Measurements from ENCODE around the gene POU2F3.

DNA sequence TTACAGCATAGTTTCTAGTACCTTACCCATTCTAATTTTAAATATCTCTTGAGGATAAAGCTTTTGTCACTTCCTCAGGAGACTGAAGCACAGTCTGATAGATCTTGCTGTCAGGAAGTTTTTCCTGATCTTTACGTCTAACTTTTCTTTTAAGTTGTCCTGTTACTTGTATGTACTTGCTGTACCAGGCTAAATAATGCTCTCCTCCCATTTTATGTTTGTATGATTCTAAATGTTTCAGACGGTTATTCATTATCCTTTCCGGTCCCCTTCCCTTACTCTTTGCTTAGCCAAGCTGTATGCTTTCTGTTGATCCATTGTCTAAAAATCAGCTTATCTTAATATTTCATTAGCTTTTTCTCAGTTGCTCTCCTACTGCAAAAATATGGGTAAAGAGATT, 102.3 kb downstream of the POU2F3 start:
- TF ChIP-seq SALL2 (tag by site-specific recombination; IDR thresholded peaks at IDR 0.05; ENCODE audit: borderline replicate concordance) (no peak), ZNF23 (tag by site-specific recombination; IDR thresholded peaks at IDR 0.05; ENCODE audit: borderline replicate concordance) (no peak), KLF1 (tag by site-specific recombination; IDR thresholded peaks at IDR 0.05) (no peak), ZNF473 (tag by site-specific recombination; IDR thresholded peaks at IDR 0.05) (no peak), SP2 (tag by site-specific recombination; IDR thresholded peaks at IDR 0.05) (no peak), ZNF266 (tag by site-specific recombination; IDR thresholded peaks at IDR 0.05; ENCODE audit: low read depth) (no peak), ZNF133 (tag by site-specific recombination; IDR thresholded peaks at IDR 0.05) (no peak), ZNF660 (tag by site-specific recombination; IDR thresholded peaks at IDR 0.05) (no peak), ZNF121 (tag by site-specific recombination; IDR thresholded peaks at IDR 0.05) (no peak), ZSCAN23 (tag by site-specific recombination; IDR thresholded peaks at IDR 0.05) (no peak)
- TF ChIP-seq, protein P1, sequence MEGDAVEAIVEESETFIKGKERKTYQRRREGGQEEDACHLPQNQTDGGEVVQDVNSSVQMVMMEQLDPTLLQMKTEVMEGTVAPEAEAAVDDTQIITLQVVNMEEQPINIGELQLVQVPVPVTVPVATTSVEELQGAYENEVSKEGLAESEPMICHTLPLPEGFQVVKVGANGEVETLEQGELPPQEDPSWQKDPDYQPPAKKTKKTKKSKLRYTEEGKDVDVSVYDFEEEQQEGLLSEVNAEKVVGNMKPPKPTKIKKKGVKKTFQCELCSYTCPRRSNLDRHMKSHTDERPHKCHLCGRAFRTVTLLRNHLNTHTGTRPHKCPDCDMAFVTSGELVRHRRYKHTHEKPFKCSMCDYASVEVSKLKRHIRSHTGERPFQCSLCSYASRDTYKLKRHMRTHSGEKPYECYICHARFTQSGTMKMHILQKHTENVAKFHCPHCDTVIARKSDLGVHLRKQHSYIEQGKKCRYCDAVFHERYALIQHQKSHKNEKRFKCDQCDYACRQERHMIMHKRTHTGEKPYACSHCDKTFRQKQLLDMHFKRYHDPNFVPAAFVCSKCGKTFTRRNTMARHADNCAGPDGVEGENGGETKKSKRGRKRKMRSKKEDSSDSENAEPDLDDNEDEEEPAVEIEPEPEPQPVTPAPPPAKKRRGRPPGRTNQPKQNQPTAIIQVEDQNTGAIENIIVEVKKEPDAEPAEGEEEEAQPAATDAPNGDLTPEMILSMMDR (tag by site-specific recombination; IDR thresholded peaks at IDR 0.05), result no peak
- TF ChIP-seq, protein P2, sequence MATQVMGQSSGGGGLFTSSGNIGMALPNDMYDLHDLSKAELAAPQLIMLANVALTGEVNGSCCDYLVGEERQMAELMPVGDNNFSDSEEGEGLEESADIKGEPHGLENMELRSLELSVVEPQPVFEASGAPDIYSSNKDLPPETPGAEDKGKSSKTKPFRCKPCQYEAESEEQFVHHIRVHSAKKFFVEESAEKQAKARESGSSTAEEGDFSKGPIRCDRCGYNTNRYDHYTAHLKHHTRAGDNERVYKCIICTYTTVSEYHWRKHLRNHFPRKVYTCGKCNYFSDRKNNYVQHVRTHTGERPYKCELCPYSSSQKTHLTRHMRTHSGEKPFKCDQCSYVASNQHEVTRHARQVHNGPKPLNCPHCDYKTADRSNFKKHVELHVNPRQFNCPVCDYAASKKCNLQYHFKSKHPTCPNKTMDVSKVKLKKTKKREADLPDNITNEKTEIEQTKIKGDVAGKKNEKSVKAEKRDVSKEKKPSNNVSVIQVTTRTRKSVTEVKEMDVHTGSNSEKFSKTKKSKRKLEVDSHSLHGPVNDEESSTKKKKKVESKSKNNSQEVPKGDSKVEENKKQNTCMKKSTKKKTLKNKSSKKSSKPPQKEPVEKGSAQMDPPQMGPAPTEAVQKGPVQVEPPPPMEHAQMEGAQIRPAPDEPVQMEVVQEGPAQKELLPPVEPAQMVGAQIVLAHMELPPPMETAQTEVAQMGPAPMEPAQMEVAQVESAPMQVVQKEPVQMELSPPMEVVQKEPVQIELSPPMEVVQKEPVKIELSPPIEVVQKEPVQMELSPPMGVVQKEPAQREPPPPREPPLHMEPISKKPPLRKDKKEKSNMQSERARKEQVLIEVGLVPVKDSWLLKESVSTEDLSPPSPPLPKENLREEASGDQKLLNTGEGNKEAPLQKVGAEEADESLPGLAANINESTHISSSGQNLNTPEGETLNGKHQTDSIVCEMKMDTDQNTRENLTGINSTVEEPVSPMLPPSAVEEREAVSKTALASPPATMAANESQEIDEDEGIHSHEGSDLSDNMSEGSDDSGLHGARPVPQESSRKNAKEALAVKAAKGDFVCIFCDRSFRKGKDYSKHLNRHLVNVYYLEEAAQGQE (tag by site-specific recombination; IDR thresholded peaks at IDR 0.05), result no peak
- TF ChIP-seq, protein P3, sequence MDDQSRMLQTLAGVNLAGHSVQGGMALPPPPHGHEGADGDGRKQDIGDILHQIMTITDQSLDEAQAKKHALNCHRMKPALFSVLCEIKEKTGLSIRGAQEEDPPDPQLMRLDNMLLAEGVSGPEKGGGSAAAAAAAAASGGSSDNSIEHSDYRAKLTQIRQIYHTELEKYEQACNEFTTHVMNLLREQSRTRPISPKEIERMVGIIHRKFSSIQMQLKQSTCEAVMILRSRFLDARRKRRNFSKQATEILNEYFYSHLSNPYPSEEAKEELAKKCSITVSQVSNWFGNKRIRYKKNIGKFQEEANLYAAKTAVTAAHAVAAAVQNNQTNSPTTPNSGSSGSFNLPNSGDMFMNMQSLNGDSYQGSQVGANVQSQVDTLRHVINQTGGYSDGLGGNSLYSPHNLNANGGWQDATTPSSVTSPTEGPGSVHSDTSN (CRISPR knock-in tag; IDR thresholded peaks at IDR 0.05), result no peak
